Measurements from ENCODE around the gene SRGN.
A peak's percentile ranks its signal among the peaks of the same experiment; 100 is the strongest.

Gene SRGN

DNA sequence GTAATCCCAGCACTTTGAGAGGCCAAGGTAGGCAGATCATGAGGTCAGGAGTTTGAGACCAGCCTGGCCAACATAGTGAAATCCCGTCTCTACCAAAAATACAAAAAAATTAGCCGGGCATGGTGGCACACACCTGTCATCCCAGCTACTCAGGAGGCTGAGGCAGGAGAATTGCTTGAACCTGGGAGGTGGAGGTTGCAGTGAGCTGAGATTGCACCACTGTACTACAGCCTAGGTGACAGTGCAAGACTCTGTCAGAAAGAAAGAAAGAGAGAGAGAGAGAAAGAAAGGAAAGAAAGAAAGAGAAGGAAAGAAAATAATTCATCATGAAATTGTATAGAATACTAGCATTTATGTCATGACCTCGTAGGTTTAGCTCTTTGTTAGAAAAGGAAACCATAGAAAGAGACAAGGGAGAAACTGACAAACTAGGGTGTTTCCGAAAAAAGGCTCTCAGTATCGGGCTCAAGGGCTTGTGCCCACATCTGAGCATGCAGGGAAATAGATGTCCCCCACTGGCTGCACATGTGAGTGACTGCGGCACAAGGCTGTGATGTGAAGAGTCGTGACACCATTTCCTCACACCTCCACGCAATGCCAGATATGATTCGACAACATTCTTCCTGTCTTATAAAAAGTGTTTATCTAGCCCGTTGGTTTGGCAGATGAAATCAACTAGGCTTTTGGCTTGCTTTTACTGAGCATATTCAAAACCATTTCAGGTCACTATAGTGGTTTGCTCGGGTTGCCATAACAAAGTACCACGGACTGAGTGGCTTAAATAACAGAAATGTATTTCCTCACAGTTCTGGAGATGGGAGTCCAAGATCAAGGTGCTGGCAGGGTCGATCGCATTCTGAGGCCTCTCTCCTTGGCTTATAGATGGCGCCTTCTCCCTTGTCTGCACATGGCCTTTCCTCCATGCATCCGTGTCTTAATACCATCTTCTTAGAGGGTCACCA lies 2.0 kb downstream of the SRGN start:
- Histone ChIP-seq H3K4me1 (no peaks in the 10 kb centered on the region), H3K36me3 (no peaks in the 10 kb centered on the region), H3K9me3 (no peaks in the 10 kb centered on the region), H3K4me3 (ENCODE audit: low read depth, low read length) (no peak overlapping the region), H3K27me3 (no peaks in the 10 kb centered on the region)
- TF ChIP-seq, protein P1, sequence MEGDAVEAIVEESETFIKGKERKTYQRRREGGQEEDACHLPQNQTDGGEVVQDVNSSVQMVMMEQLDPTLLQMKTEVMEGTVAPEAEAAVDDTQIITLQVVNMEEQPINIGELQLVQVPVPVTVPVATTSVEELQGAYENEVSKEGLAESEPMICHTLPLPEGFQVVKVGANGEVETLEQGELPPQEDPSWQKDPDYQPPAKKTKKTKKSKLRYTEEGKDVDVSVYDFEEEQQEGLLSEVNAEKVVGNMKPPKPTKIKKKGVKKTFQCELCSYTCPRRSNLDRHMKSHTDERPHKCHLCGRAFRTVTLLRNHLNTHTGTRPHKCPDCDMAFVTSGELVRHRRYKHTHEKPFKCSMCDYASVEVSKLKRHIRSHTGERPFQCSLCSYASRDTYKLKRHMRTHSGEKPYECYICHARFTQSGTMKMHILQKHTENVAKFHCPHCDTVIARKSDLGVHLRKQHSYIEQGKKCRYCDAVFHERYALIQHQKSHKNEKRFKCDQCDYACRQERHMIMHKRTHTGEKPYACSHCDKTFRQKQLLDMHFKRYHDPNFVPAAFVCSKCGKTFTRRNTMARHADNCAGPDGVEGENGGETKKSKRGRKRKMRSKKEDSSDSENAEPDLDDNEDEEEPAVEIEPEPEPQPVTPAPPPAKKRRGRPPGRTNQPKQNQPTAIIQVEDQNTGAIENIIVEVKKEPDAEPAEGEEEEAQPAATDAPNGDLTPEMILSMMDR (IDR thresholded peaks at IDR 0.05; ENCODE audit: low read depth, low read length): no peak
- DNase-seq: no peak

GRCh38 chr10:69090685-69091084 lies 2.8 kb downstream of the SRGN start:
- Histone ChIP-seq H3K36me3 (no peaks in the 10 kb centered on the region), H3K27me3 (no peaks in the 10 kb centered on the region), H3K9me3 (no peaks in the 10 kb centered on the region), H3K4me3 (ENCODE audit: low read depth, low read length) (no peak overlapping the region), H3K4me1 (no peaks in the 10 kb centered on the region)
- no peak for DNase-seq
- TF ChIP-seq, protein P1 (IDR thresholded peaks at IDR 0.05; ENCODE audit: low read depth, low read length): no peak

- H3K36me3 ChIP-seq: no peaks in the 10 kb centered on the region
- DNase-seq: no peak
- no peaks in the 10 kb centered on the region for H3K27me3 ChIP-seq
- H3K4me1 ChIP-seq: no peaks in the 10 kb centered on the region
- no peaks in the 10 kb centered on the region for H3K9me3 ChIP-seq
- TF ChIP-seq, protein P1 (IDR thresholded peaks at IDR 0.05; ENCODE audit: low read depth, low read length): no peak
- no peak overlapping the region for H3K4me3 ChIP-seq (ENCODE audit: low read depth, low read length)
These were observed 3.3 kb downstream of the SRGN start for GRCh38 chr10:69091143-69091651.

DNA sequence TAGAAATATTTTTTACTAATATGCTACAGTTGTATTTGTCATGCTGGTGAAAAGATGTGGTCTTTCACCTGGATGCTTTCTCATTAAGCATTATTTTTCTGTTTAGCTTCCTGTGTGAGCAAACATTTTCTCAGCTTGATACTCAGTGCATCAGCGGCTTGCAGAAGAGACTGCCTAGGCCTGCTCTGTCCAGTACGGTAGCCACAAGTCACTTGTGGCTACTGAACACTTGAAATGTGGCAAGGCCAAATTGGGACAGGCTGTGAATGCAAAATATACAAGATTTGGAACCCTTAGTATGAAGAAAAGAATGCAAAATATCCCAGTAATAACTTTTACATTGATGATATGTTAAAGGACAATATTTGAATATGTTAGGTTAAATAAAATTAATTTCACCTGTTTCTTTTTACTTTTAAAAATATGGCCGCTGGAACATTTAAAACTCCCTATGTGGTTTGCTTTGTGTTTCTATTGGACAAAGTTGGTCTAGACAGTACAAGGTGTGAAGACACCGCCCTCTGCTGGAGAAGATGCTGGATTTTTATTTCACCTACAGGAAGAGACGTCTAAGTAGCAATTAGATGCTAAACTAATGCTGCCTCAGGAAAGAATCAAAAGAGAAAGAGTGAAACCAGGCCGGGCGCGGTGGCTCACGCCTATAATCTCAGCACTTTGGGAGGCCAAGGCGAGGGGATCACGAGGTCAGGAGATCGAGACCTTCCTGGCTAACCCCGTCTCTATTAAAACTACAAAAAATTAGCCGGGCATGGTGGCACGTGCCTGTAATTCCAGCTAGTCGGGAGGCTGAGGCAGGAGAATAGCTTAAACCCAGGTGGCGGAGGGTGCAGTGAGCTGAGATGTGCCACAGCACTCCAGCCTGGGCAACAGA lies 5.3 kb downstream of the SRGN start:
- DNase-seq: peak; percentile 74
- Histone ChIP-seq H3K9me3 (no peaks in the 10 kb centered on the region), H3K4me3 (ENCODE audit: low read depth, low read length) (no peak overlapping the region), H3K27me3 (no peaks in the 10 kb centered on the region), H3K4me1 (no peaks in the 10 kb centered on the region), H3K36me3 (no peaks in the 10 kb centered on the region)
- TF ChIP-seq, protein P1 (IDR thresholded peaks at IDR 0.05; ENCODE audit: low read depth, low read length): peak; percentile 79

DNA sequence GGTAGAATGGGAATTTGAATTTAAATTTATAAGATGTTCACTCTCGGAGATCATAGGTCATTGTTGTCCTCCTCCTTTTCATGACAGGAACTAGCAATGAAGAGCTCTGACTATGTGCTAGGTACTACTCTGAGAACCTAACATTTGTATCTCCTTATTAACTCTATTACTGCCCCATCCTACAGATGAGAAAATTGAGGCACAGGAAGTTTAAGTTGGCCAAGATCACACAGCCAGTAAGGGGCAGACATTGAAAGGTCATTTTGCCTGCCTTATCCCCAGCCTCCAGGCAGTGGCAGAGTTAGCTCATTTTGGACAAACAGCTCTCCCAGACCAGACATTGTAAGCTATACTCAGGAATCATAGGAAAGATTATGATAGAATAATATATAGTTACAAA lies 6.0 kb downstream of the SRGN start:
- Histone ChIP-seq H3K36me3 (no peaks in the 10 kb centered on the region), H3K27me3 (no peaks in the 10 kb centered on the region), H3K4me1 (no peaks in the 10 kb centered on the region), H3K4me3 (ENCODE audit: low read depth, low read length) (no peak overlapping the region), H3K9me3 (no peaks in the 10 kb centered on the region)
- TF ChIP-seq, protein P1 (IDR thresholded peaks at IDR 0.05; ENCODE audit: low read depth, low read length): 0 out of 2 replicates have a peak, but pooled peaks have one; percentile 18
- DNase-seq: no peak

Data from BE2C (cell line).